ENCODE results near the gene TRIP12. TPM values are rescaled to one million over a fixed set of nuclear protein-coding genes. Genes with fewer than 3 reads are reported as not detected.

Gene TRIP12
- polyA plus RNA-seq, 1 donor from 2014 or later: 57.2 TPM

DNA sequence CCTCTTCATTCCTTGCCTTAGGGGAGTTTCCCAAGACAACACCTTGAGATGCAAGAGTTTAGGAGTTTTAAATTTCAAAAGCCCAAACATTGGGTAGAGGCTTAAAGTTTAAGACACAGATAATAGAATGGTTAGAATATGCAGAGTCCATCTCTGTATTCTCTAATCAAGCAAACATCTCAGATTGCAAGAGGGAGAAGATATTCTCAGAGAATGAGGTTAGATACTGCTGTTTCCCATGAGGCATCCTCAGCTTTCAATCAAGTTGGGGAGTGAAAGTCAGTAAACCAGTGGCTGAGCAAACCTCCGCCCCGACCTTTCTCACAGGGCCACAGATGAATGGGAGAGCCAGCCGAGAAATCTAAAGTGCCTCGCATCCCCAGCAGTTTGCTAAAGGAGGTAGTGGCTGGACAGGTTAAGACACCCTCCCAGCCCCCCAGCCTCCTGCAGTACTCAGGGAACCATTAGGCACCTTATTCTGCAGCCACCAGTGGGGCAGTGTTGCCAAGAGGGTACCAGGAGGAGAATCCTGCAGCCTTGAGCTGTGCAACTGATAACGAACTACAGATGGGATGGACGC lies 30.5 kb upstream of the TRIP12 start:
- Histone ChIP-seq H3K9me3 (ENCODE audit: low read length) (no peaks in the 10 kb centered on the region), H3K9ac (ENCODE audit: low read length) (no peak overlapping the region), H2AFZ (ENCODE audit: low read depth, low read length) (no peak overlapping the region), H3F3A (ENCODE audit: insufficient read depth, low read length, poor library complexity, severe bottlenecking) (no peaks in the 10 kb centered on the region), H4K20me1 (ENCODE audit: insufficient read depth) (no peaks in the 10 kb centered on the region), H3K36me3 (ENCODE audit: insufficient read depth, low read length) (no peaks in the 10 kb centered on the region), H3K27ac (ENCODE audit: low read length) (no peak overlapping the region), H3K9me2 (ENCODE audit: insufficient read depth, low read length) (no peaks in the 10 kb centered on the region), H3K4me3 (ENCODE audit: low read length) (no peak overlapping the region), H3K79me2 (replicated peaks; ENCODE audit: insufficient read depth, low read length) (no peaks in the 10 kb centered on the region), H3K4me2 (ENCODE audit: low read length) (no peak overlapping the region), H3K27me3 (ENCODE audit: insufficient read depth, low read depth, low read length) (no peaks in the 10 kb centered on the region)
- no peak for TF ChIP-seq SMC3 (conservative IDR thresholded peaks at IDR 0.05; ENCODE audit: poor library complexity)
- no peak for TF ChIP-seq CTCF (IDR thresholded peaks at IDR 0.05; ENCODE audit: poor library complexity, severe bottlenecking)
- TF ChIP-seq REST (IDR thresholded peaks at IDR 0.05; ENCODE audit: borderline replicate concordance): no peak
- no peak for TF ChIP-seq MXI1 (conservative IDR thresholded peaks at IDR 0.05; ENCODE audit: poor library complexity, severe bottlenecking)
- TF ChIP-seq RAD21 (conservative IDR thresholded peaks at IDR 0.05): no peak
- no peak for TF ChIP-seq EZH2 (IDR thresholded peaks at IDR 0.05; ENCODE audit: borderline replicate concordance, insufficient read depth, low read length, poor library complexity, severe bottlenecking)
- no peak for TF ChIP-seq EP300 (conservative IDR thresholded peaks at IDR 0.05; ENCODE audit: poor library complexity, severe bottlenecking)
- TF ChIP-seq POLR2AphosphoS5 (IDR thresholded peaks at IDR 0.05): no peak
- TF ChIP-seq TAF1 (IDR thresholded peaks at IDR 0.05; ENCODE audit: low read depth): no peak

DNA sequence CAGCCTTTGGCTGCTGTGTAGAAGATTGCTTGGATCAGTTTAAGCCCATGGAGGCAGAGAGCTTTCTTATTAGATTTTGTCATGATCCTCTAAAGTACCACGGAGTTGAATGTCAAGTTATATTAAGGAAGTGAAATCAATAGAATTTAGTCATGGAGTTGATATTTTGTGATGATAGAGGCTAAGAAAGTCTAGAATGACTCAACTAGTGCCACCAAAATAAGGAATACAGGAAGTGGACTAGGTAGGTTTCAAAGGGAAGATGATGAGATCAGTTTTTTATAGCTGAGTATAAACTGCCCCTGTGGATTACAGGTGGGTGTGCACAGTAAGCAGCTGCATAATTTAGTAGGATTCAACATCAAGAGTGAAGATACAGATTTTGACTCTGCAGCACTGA lies 25.7 kb upstream of the TRIP12 start:
- H4K20me1 ChIP-seq (ENCODE audit: insufficient read depth): no peaks in the 10 kb centered on the region
- TF ChIP-seq MXI1 (conservative IDR thresholded peaks at IDR 0.05; ENCODE audit: poor library complexity, severe bottlenecking) (no peak), TAF1 (IDR thresholded peaks at IDR 0.05; ENCODE audit: low read depth) (no peak), CTCF (IDR thresholded peaks at IDR 0.05; ENCODE audit: poor library complexity, severe bottlenecking) (no peak), REST (IDR thresholded peaks at IDR 0.05; ENCODE audit: borderline replicate concordance) (no peak), RAD21 (conservative IDR thresholded peaks at IDR 0.05) (no peak), SMC3 (conservative IDR thresholded peaks at IDR 0.05; ENCODE audit: poor library complexity) (no peak), EP300 (conservative IDR thresholded peaks at IDR 0.05; ENCODE audit: poor library complexity, severe bottlenecking) (no peak), POLR2AphosphoS5 (IDR thresholded peaks at IDR 0.05) (no peak), EZH2 (IDR thresholded peaks at IDR 0.05; ENCODE audit: borderline replicate concordance, insufficient read depth, low read length, poor library complexity, severe bottlenecking) (no peak)
- no peaks in the 10 kb centered on the region for H3K9me3 ChIP-seq (ENCODE audit: low read length)
- H3K9me2 ChIP-seq (ENCODE audit: insufficient read depth, low read length): no peaks in the 10 kb centered on the region
- H2AFZ ChIP-seq (ENCODE audit: low read depth, low read length): no peak overlapping the region
- H3F3A ChIP-seq (ENCODE audit: insufficient read depth, low read length, poor library complexity, severe bottlenecking): no peaks in the 10 kb centered on the region
- H3K36me3 ChIP-seq (ENCODE audit: insufficient read depth, low read length): no peaks in the 10 kb centered on the region
- no peaks in the 10 kb centered on the region for H3K27me3 ChIP-seq (ENCODE audit: insufficient read depth, low read depth, low read length)
- no peak overlapping the region for H3K27ac ChIP-seq (ENCODE audit: low read length)
- H3K79me2 ChIP-seq (replicated peaks; ENCODE audit: insufficient read depth, low read length): no peaks in the 10 kb centered on the region
- no peak overlapping the region for H3K4me3 ChIP-seq (ENCODE audit: low read length)
- no peak overlapping the region for H3K9ac ChIP-seq (ENCODE audit: low read length)
- H3K4me2 ChIP-seq (ENCODE audit: low read length): no peak overlapping the region

All from neural cell (in vitro differentiated cells).